Type B pancreatic cell (in vitro differentiated cells): ENCODE measurements around the gene TSSC4. TPM values are rescaled to one million over a fixed set of nuclear protein-coding genes. Genes with fewer than 3 reads are reported as not detected.
"Not testable (repeated sequence)": the region's sequence is repeated elsewhere in the genome, so short reads cannot be mapped to it uniquely, and the experiment has no call there.

Experiments
- DNase-seq: peaks from one replicate; pipeline ENCODE4 v3.0.0; 2021; ENCODE audit warnings: mixed read lengths; ENCODE audit not compliant: unreplicated experiment; ENCODE audit errors: extremely low spot score
- H3K27ac Mint-ChIP-seq: 2 replicates; pipeline ENCODE4 v1.8.0; 2021; ENCODE audit warnings: mild to moderate bottlenecking, mixed read lengths
- H3K27me3 Mint-ChIP-seq: 2 replicates; pipeline ENCODE4 v1.8.0; 2021; ENCODE audit warnings: mixed read lengths
- H3K36me3 Mint-ChIP-seq: 2 replicates; pipeline ENCODE4 v1.8.0; 2021; ENCODE audit warnings: mixed read lengths
- H3K4me1 Mint-ChIP-seq: one replicate; pipeline ENCODE4 v1.8.0; 2021; ENCODE audit warnings: mixed read lengths; ENCODE audit not compliant: unreplicated experiment
- H3K4me3 Mint-ChIP-seq: 2 replicates; pipeline ENCODE4 v1.8.0; 2021; ENCODE audit warnings: mild to moderate bottlenecking, mixed read lengths
- H3K9me3 Mint-ChIP-seq: 2 replicates; pipeline ENCODE4 v1.8.0; 2021; ENCODE audit warnings: mixed read lengths
- CTCF ChIP-seq: fragments of 200-600 bp; sonication (generic); conservative IDR thresholded peaks from 2 replicates; pipeline ENCODE4 v1.5.0; 2021; ENCODE audit warnings: antibody characterized with exemption, mild to moderate bottlenecking
- long read RNA-seq: library from polyadenylated mRNA; unstranded; transcript quantifications from one replicate; pipeline ENCODE4 v2.0.0, GENCODE V29; 2020
- total RNA-seq: library from RNA; stranded (reverse); gene quantifications from 2 replicates; pipeline ENCODE4 v1.2.1, GENCODE V29; 2021; ENCODE audit warnings: low replicate concordance

TSSC4 gene
- total RNA-seq, result 59.0 and 59.7 TPM in 2 replicates
- long read RNA-seq, transcript TSSC4-201 (3 exons, 1,686 nt), result major isoform, 6 of 8 reads
- long read RNA-seq, partial matches to known transcripts, result 1 of 8 reads
- long read RNA-seq, other reads (novel, unspliced or antisense), result 1 of 8 reads

GRCh38 chr11:2400069-2400761 lies at the start of gene TSSC4:
Gene TSSC4 (plus strand): TSS chr11:2400750. CDS start chr11:2402634, 1,884 bp downstream.
- H3K9me3 Mint-ChIP-seq, result no peaks in the 10 kb centered on the region
- peak within 1 kb of the TSS; percentile 91 for H3K4me3 Mint-ChIP-seq
- peaks cover 4% of the 10 kb centered on the region for H3K4me1 Mint-ChIP-seq
- peak; percentile 100 for DNase-seq
- H3K27ac Mint-ChIP-seq, result peak within 1 kb of the TSS; percentile 95
- TF ChIP-seq CTCF, result peak; percentile 99
- H3K27me3 Mint-ChIP-seq, result no peaks in the 10 kb centered on the region
- H3K36me3 Mint-ChIP-seq, result peaks cover 3% of the 10 kb centered on the region

- DNase-seq, result no peak
- Mint-ChIP-seq H3K27me3 (peaks cover 28% of the 10 kb centered on the region), H3K27ac (no peak overlapping the region), H3K4me3 (no peak overlapping the region), H3K4me1 (no peaks in the 10 kb centered on the region), H3K9me3 (peaks cover 8% of the 10 kb centered on the region), H3K36me3 (no peaks in the 10 kb centered on the region)
- TF ChIP-seq CTCF, result no peak
These were observed 48.8 kb upstream of the TSSC4 start for GRCh38 chr11:2351701-2352100.

GRCh38 chr11:2352420-2352819 lies 48.1 kb upstream of the TSSC4 start:
- Mint-ChIP-seq H3K27me3 (peaks cover 28% of the 10 kb centered on the region), H3K27ac (no peak overlapping the region), H3K9me3 (peaks cover 8% of the 10 kb centered on the region), H3K4me1 (no peaks in the 10 kb centered on the region), H3K36me3 (no peaks in the 10 kb centered on the region), H3K4me3 (no peak overlapping the region)
- DNase-seq, result no peak
- no peak for TF ChIP-seq CTCF

GRCh38 chr11:2355000-2355644 lies 45.4 kb upstream of the TSSC4 start:
- no peak for DNase-seq
- no peaks in the 10 kb centered on the region for H3K9me3 Mint-ChIP-seq
- no peak overlapping the region for H3K4me3 Mint-ChIP-seq
- no peak for TF ChIP-seq CTCF
- no peaks in the 10 kb centered on the region for H3K36me3 Mint-ChIP-seq
- H3K4me1 Mint-ChIP-seq, result no peaks in the 10 kb centered on the region
- peaks cover 26% of the 10 kb centered on the region for H3K27me3 Mint-ChIP-seq
- no peak overlapping the region for H3K27ac Mint-ChIP-seq

- Mint-ChIP-seq H3K27me3 (peaks cover 12% of the 10 kb centered on the region), H3K4me1 (no peaks in the 10 kb centered on the region)
These were observed 43.3 kb upstream of the TSSC4 start for GRCh38 chr11:2357246-2357645.

GRCh38 chr11:2357651-2358050 lies 42.9 kb upstream of the TSSC4 start:
- not testable (repeated sequence) for DNase-seq, H3K9me3 Mint-ChIP-seq, H3K27me3 Mint-ChIP-seq, H3K4me1 Mint-ChIP-seq, H3K4me3 Mint-ChIP-seq, H3K27ac Mint-ChIP-seq, H3K36me3 Mint-ChIP-seq

More at GRCh38 chr11:2357246-2357645, 43.3 kb upstream of the TSSC4 start:
- Mint-ChIP-seq H3K9me3 (no peaks in the 10 kb centered on the region), H3K27ac (no peak overlapping the region), H3K36me3 (no peaks in the 10 kb centered on the region), H3K4me3 (no peak overlapping the region)
- no peak for TF ChIP-seq CTCF
- no peak for DNase-seq
